H4 (cell line): ENCODE results near the gene SLC35E1. TPM values are rescaled to one million over a fixed set of nuclear protein-coding genes. Genes with fewer than 3 reads are reported as not detected.

Source experiments
- total RNA-seq: library from RNA; depleted of rRNA; stranded (reverse); fragments of >200 nt; shearing (Covaris generic); gene quantifications from 2 replicates; pipeline ENCODE4 v1.2.3, GENCODE V29; 2014; rRNA removed

The SLC35E1 gene
- total RNA-seq, 1 experiment from 2014 or later: 29.6 TPM

Other genes with a start within 250 kb of the SLC35E1 start
- 0.23 and 1.1 TPM in 2 replicates for gene KLF2, start 247.6 kb downstream of the SLC35E1 start, total RNA-seq
- gene EPS15L1, start 100.4 kb downstream of the SLC35E1 start, total RNA-seq: 6.7 and 8.5 TPM in 2 replicates
- gene CALR3, start 76.2 kb downstream of the SLC35E1 start, total RNA-seq: 0.08 and 0.47 TPM in 2 replicates
- 6.7 and 7.7 TPM in 2 replicates for gene C19orf44, start 76.0 kb downstream of the SLC35E1 start, total RNA-seq
- gene CHERP, start 30.0 kb downstream of the SLC35E1 start, total RNA-seq: 2.2 and 4.1 TPM in 2 replicates
- 4.2 and 4.8 TPM in 2 replicates for gene MED26, start 55.8 kb upstream of the SLC35E1 start, total RNA-seq
- 290 and 299 TPM in 2 replicates for gene SMIM7, start 87.7 kb upstream of the SLC35E1 start, total RNA-seq
- gene TMEM38A, start 88.7 kb upstream of the SLC35E1 start, total RNA-seq: 6.8 and 11.2 TPM in 2 replicates
- gene NWD1, start 147.4 kb upstream of the SLC35E1 start, total RNA-seq: 0.58 and 0.80 TPM in 2 replicates